ENCODE results near the gene CHORDC1. TPM values are rescaled to one million over a fixed set of nuclear protein-coding genes. Genes with fewer than 3 reads are reported as not detected.

The CHORDC1 gene
- total RNA-seq, 1 donor from 2014 or later = 59.2 TPM

DNA sequence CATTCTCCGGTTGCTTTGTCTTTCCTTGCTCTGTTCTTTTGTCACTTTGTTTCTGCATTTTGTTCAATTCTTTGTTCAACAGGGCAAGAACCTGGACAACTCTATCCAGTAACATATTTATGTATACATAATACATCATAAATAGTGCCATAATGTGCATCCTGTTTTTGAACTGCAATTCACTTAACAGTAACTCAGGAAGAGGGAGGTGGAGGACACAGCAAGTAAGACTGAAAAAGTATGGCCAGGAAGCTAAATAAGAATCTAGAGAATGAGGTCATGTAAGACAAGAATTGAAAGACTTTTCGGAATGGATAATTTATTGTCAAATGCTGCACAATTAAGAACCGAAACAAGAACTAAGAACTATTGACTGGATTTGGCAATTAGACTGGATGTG lies 29.2 kb upstream of the CHORDC1 start:
- TF ChIP-seq CTCF (IDR thresholded peaks at IDR 0.05; ENCODE audit: insufficient read depth, low read depth, low read length) (no peak), EZH2 (IDR thresholded peaks at IDR 0.05; ENCODE audit: insufficient read depth, low read length) (no peak)
- Histone ChIP-seq H4K20me1 (ENCODE audit: insufficient read depth, low read length) (no peaks in the 10 kb centered on the region), H2AFZ (ENCODE audit: low read depth, low read length) (no peak overlapping the region), H3K4me1 (ENCODE audit: insufficient read depth, low read length) (no peaks in the 10 kb centered on the region), H3K79me2 (ENCODE audit: insufficient read depth, low read length) (no peaks in the 10 kb centered on the region), H3K4me2 (ENCODE audit: low read length) (no peak overlapping the region), H3K9ac (ENCODE audit: low read length) (no peak overlapping the region), H3K9me3 (ENCODE audit: insufficient read depth, low read depth, low read length) (no peaks in the 10 kb centered on the region), H3K36me3 (ENCODE audit: insufficient read depth, low read length) (no peaks in the 10 kb centered on the region), H3K4me3 (ENCODE audit: insufficient read depth, low read depth, low read length) (no peak overlapping the region), H3K27me3 (ENCODE audit: insufficient read depth, low read length) (no peaks in the 10 kb centered on the region), H3K27ac (ENCODE audit: low read depth, low read length) (no peak overlapping the region)
- no peak overlapping the region for H3K4me3 Mint-ChIP-seq (ENCODE audit: unreplicated experiment)
- no peak for DNase-seq (ENCODE audit: low read depth)
- H3K4me1 Mint-ChIP-seq (ENCODE audit: low read depth, unreplicated experiment) = peaks cover 6% of the 10 kb centered on the region
- peaks cover 4% of the 10 kb centered on the region for H3K27me3 Mint-ChIP-seq (ENCODE audit: low read depth, unreplicated experiment)
- H3K9me3 Mint-ChIP-seq (ENCODE audit: unreplicated experiment) = peaks cover 6% of the 10 kb centered on the region
- no peaks in the 10 kb centered on the region for H3K36me3 Mint-ChIP-seq (ENCODE audit: low read depth, unreplicated experiment)
- no peak for FAIRE-seq
- H3K27ac Mint-ChIP-seq (ENCODE audit: unreplicated experiment) = no peak overlapping the region

- Histone ChIP-seq H3K27me3 (ENCODE audit: insufficient read depth, low read length) (no peaks in the 10 kb centered on the region), H4K20me1 (ENCODE audit: insufficient read depth, low read length) (no peaks in the 10 kb centered on the region), H3K4me1 (ENCODE audit: insufficient read depth, low read length) (no peaks in the 10 kb centered on the region), H3K36me3 (ENCODE audit: insufficient read depth, low read length) (no peaks in the 10 kb centered on the region), H2AFZ (ENCODE audit: low read depth, low read length) (no peak overlapping the region), H3K27ac (ENCODE audit: low read depth, low read length) (no peak overlapping the region), H3K9me3 (ENCODE audit: insufficient read depth, low read depth, low read length) (no peaks in the 10 kb centered on the region), H3K4me3 (ENCODE audit: insufficient read depth, low read depth, low read length) (no peak overlapping the region), H3K9ac (ENCODE audit: low read length) (no peak overlapping the region), H3K79me2 (ENCODE audit: insufficient read depth, low read length) (no peaks in the 10 kb centered on the region), H3K4me2 (ENCODE audit: low read length) (no peak overlapping the region)
- no peak for TF ChIP-seq EZH2 (IDR thresholded peaks at IDR 0.05; ENCODE audit: insufficient read depth, low read length)
- TF ChIP-seq CTCF (IDR thresholded peaks at IDR 0.05; ENCODE audit: insufficient read depth, low read depth, low read length) = no peak
- Mint-ChIP-seq H3K36me3 (ENCODE audit: low read depth, unreplicated experiment) (no peaks in the 10 kb centered on the region), H3K27me3 (ENCODE audit: low read depth, unreplicated experiment) (peaks cover 4% of the 10 kb centered on the region), H3K27ac (ENCODE audit: unreplicated experiment) (no peak overlapping the region), H3K9me3 (ENCODE audit: unreplicated experiment) (peaks cover 6% of the 10 kb centered on the region), H3K4me3 (ENCODE audit: unreplicated experiment) (no peak overlapping the region), H3K4me1 (ENCODE audit: low read depth, unreplicated experiment) (peaks cover 6% of the 10 kb centered on the region)
- no peak for FAIRE-seq
- DNase-seq (ENCODE audit: low read depth) = no peak
Observed at GRCh38 chr11:90251599-90251998, 28.8 kb upstream of the CHORDC1 start.

DNA sequence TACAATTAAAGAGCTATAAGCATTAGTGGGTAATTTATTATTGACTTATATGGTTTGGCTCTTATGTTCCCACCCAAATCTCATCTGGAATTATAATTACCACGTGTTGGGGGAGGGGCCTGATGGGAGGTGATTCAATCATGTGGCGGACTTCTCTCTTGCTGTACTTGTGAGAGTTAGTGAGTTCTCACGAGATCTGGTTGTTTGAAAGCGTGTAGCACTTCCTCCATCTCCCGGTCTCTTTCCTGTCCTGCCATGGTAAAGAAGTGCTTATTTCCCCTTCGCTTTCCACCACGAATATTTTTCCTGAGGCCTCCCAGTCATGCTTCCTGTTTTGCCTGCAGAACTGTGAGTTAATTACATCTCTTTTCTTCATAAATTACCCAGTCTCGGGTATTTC lies 28.1 kb upstream of the CHORDC1 start:
- Histone ChIP-seq H3K9me3 (ENCODE audit: insufficient read depth, low read depth, low read length) (no peaks in the 10 kb centered on the region), H3K27me3 (ENCODE audit: insufficient read depth, low read length) (no peaks in the 10 kb centered on the region), H3K79me2 (ENCODE audit: insufficient read depth, low read length) (no peaks in the 10 kb centered on the region), H3K4me2 (ENCODE audit: low read length) (no peak overlapping the region), H4K20me1 (ENCODE audit: insufficient read depth, low read length) (no peaks in the 10 kb centered on the region), H2AFZ (ENCODE audit: low read depth, low read length) (no peak overlapping the region), H3K4me1 (ENCODE audit: insufficient read depth, low read length) (no peaks in the 10 kb centered on the region), H3K4me3 (ENCODE audit: insufficient read depth, low read depth, low read length) (no peak overlapping the region), H3K36me3 (ENCODE audit: insufficient read depth, low read length) (no peaks in the 10 kb centered on the region), H3K9ac (ENCODE audit: low read length) (no peak overlapping the region), H3K27ac (ENCODE audit: low read depth, low read length) (no peak overlapping the region)
- peaks cover 4% of the 10 kb centered on the region for H3K9me3 Mint-ChIP-seq (ENCODE audit: unreplicated experiment)
- H3K36me3 Mint-ChIP-seq (ENCODE audit: low read depth, unreplicated experiment) = no peaks in the 10 kb centered on the region
- H3K4me1 Mint-ChIP-seq (ENCODE audit: low read depth, unreplicated experiment) = peaks cover 6% of the 10 kb centered on the region
- H3K27me3 Mint-ChIP-seq (ENCODE audit: low read depth, unreplicated experiment) = peaks cover under 1% of the 10 kb centered on the region
- TF ChIP-seq CTCF (IDR thresholded peaks at IDR 0.05; ENCODE audit: insufficient read depth, low read depth, low read length) (no peak), EZH2 (IDR thresholded peaks at IDR 0.05; ENCODE audit: insufficient read depth, low read length) (no peak)
- no peak overlapping the region for H3K27ac Mint-ChIP-seq (ENCODE audit: unreplicated experiment)
- H3K4me3 Mint-ChIP-seq (ENCODE audit: unreplicated experiment) = no peak overlapping the region
- FAIRE-seq (no peak), DNase-seq (ENCODE audit: low read depth) (no peak)
